ENCODE results near the gene CAPZB.

Gene CAPZB

GRCh38 chr1:19467199-19468187 is 17.8 kb downstream of the CAPZB start:
- DNase-seq: no peak

GRCh38 chr1:19466112-19466561 is 19.2 kb downstream of the CAPZB start:
- DNase-seq: no peak

GRCh38 chr1:19465650-19466049 is 19.7 kb downstream of the CAPZB start:
- DNase-seq: no peak

- no peak for DNase-seq
These were observed 20.2 kb downstream of the CAPZB start for GRCh38 chr1:19465123-19465522.

GRCh38 chr1:19464696-19465095 is 20.6 kb downstream of the CAPZB start:
- no peak for DNase-seq

- DNase-seq: no peak
These were observed 21.9 kb downstream of the CAPZB start for GRCh38 chr1:19463504-19463803.

- DNase-seq: no peak
These were observed 22.4 kb downstream of the CAPZB start for GRCh38 chr1:19462781-19463503.

- no peak for DNase-seq
These were observed 24.2 kb downstream of the CAPZB start for GRCh38 chr1:19461220-19461554.

- no peak for DNase-seq
These were observed 24.7 kb downstream of the CAPZB start for GRCh38 chr1:19460535-19461219.

- no peak for DNase-seq
These were observed 26.4 kb downstream of the CAPZB start for GRCh38 chr1:19458815-19459417.

- DNase-seq: no peak
These were observed 27.7 kb downstream of the CAPZB start for GRCh38 chr1:19457607-19458006.

GRCh38 chr1:19456968-19457441 is 28.3 kb downstream of the CAPZB start:
- no peak for DNase-seq

- no peak for DNase-seq
These were observed 30.0 kb downstream of the CAPZB start for GRCh38 chr1:19455353-19455752.

- DNase-seq: peak in 1 of 2 donors; percentile 37
These were observed 30.8 kb downstream of the CAPZB start for GRCh38 chr1:19454265-19455146.

- DNase-seq: no peak
These were observed 31.6 kb downstream of the CAPZB start for GRCh38 chr1:19453741-19454201.

GRCh38 chr1:19452221-19452663 is 33.1 kb downstream of the CAPZB start:
- DNase-seq: no peak

GRCh38 chr1:19450811-19451515 is 34.4 kb downstream of the CAPZB start:
- no peak for DNase-seq

- no peak for DNase-seq
These were observed 35.7 kb downstream of the CAPZB start for GRCh38 chr1:19449454-19450228.

- no peak for DNase-seq
These were observed 36.6 kb downstream of the CAPZB start for GRCh38 chr1:19448491-19449439.

Data from bone marrow (tissue), 2 donors.